ENCODE measurements around the gene SEL1L3. TPM values are rescaled to one million over a fixed set of nuclear protein-coding genes. Genes with fewer than 3 reads are reported as not detected.

SEL1L3 gene
- total and polyA plus RNA-seq, 2 donors (not counting 3 experiments of a cell fraction or from before 2014, with no cell fraction given): 53.4 to 122 TPM

DNA sequence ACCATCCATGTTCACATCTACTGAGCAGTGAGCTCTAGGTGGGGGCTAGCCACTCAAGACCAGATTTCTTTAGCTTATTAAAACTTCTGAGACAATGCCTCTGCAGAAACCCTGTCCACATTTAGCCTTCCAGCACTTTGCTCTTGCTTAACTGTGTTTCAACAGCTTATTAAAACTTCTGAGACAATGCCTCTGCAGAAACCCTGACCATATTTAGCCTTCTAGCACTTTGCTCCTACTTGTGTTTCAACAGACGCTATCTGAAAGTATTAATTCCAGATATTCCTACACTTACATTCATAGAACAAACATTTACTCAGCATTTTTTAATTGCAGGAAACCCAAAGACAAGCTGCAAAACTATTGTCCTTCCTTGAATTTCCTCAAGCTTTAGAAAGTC, 91.9 kb downstream of the SEL1L3 start:
- Histone ChIP-seq H3K9ac (replicated peaks; ENCODE audit: extremely low read depth, insufficient read depth, low read length) (no peak overlapping the region), H3K27me3 (ENCODE audit: control insufficient read depth in 2 of 2, insufficient read depth in 2 of 2, low read length in 2 of 2) (no peaks in the 10 kb centered on the region), H3K27ac (ENCODE audit: insufficient read depth, low read depth, low read length) (no peak overlapping the region), H3K9me3 (replicated peaks; ENCODE audit: control insufficient read depth, insufficient read depth, low read length) (no peaks in the 10 kb centered on the region), H3K36me3 (ENCODE audit: control insufficient read depth in 2 of 2, extremely low read depth in 1 of 2, insufficient read depth in 2 of 2, low read length in 2 of 2) (peaks cover 5 to 9% of the 10 kb centered on the region in 2 experiments), H3K9me1 (replicated peaks; ENCODE audit: control insufficient read depth, extremely low read depth, insufficient read depth, low read length) (no peaks in the 10 kb centered on the region), H3K4me3 (replicated peaks in 1 of 3; ENCODE audit: insufficient read depth in 1 of 3, low read depth in 1 of 3, low read length in 3 of 3) (no peak overlapping the region), H3K79me2 (ENCODE audit: control insufficient read depth, insufficient read depth, low read length) (no peaks in the 10 kb centered on the region), H3K4me2 (ENCODE audit: insufficient read depth, low read length) (no peak overlapping the region), H2AFZ (ENCODE audit: low read depth, low read length) (no peak overlapping the region), H4K20me1 (replicated peaks; ENCODE audit: control insufficient read depth, extremely low read depth, insufficient read depth, low read length) (no peaks in the 10 kb centered on the region), H3K4me1 (ENCODE audit: control insufficient read depth, extremely low read depth, insufficient read depth, low read length) (no peaks in the 10 kb centered on the region)
- intact Hi-C loops (cut with micrococcal nuclease): no loop called here
- BruUV-seq (replicated peaks): no TSS peak
- FAIRE-seq (no peak), DNase-seq (ENCODE audit: low read depth, low spot score) (no peak)
- dilution Hi-C loops (cut with MboI; ENCODE audit: extremely low pct_ligation_motif_present, low sequenced_read_pairs): no loop called here
- CTCF ChIA-PET: interaction anchor here (0.6 to 9.2 kb wide), 3 partner anchors 21 to 328 kb away, joined by 3 to 414 read pairs (median 3); no protein-coding TSS in a partner anchor
- TF ChIP-seq POLR2A (IDR thresholded peaks at IDR 0.05; ENCODE audit: low read depth, low read length) (no peak), EZH2 (IDR thresholded peaks at IDR 0.05; ENCODE audit: borderline replicate concordance, low read depth, low read length, severe bottlenecking) (no peak), POLR2AphosphoS5 (IDR thresholded peaks at IDR 0.05; ENCODE audit: insufficient read depth, low read depth, low read length) (no peak), FOS (IDR thresholded peaks at IDR 0.05; ENCODE audit: borderline replicate concordance, insufficient read depth, low read length) (no peak), MYC (IDR thresholded peaks at IDR 0.05; ENCODE audit: low read depth, low read length) (no peak), GATA2 (IDR thresholded peaks at IDR 0.05; ENCODE audit: insufficient read depth, insufficient read length, low read depth, low read length) (no peak), JUN (IDR thresholded peaks at IDR 0.05; ENCODE audit: borderline replicate concordance, insufficient read depth, insufficient read length, low read depth) (no peak)
- TF ChIP-seq, protein P1, sequence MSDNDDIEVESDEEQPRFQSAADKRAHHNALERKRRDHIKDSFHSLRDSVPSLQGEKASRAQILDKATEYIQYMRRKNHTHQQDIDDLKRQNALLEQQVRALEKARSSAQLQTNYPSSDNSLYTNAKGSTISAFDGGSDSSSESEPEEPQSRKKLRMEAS (IDR thresholded peaks at IDR 0.05; ENCODE audit: insufficient read depth, insufficient read length): no peak
- TF ChIP-seq, protein P2, sequence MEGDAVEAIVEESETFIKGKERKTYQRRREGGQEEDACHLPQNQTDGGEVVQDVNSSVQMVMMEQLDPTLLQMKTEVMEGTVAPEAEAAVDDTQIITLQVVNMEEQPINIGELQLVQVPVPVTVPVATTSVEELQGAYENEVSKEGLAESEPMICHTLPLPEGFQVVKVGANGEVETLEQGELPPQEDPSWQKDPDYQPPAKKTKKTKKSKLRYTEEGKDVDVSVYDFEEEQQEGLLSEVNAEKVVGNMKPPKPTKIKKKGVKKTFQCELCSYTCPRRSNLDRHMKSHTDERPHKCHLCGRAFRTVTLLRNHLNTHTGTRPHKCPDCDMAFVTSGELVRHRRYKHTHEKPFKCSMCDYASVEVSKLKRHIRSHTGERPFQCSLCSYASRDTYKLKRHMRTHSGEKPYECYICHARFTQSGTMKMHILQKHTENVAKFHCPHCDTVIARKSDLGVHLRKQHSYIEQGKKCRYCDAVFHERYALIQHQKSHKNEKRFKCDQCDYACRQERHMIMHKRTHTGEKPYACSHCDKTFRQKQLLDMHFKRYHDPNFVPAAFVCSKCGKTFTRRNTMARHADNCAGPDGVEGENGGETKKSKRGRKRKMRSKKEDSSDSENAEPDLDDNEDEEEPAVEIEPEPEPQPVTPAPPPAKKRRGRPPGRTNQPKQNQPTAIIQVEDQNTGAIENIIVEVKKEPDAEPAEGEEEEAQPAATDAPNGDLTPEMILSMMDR (IDR thresholded peaks at IDR 0.05; ENCODE audit: extremely low read depth in 1 of 2, insufficient read depth in 1 of 2, low read depth in 1 of 2, low read length in 2 of 2): no peak
- POLR2A ChIA-PET: no interaction called here

All from endothelial cell of umbilical vein (primary cell).